Stimulated activated CD8-positive, alpha-beta memory T cell treated with anti-CD3 and anti-CD28 coated beads, Interleukin-15, amount 100 ng/mL, for 4 hours (primary cell): ENCODE data around the gene PIAS4.
A peak's percentile ranks its signal among the peaks of the same experiment; 100 is the strongest.

Experiments
- DNase-seq, 2 donors: peaks; one replicate each; pipeline ENCODE4 v3.0.0-alpha.2; 2020; ENCODE audit warnings: low read depth in 2 of 2

Gene PIAS4

DNA sequence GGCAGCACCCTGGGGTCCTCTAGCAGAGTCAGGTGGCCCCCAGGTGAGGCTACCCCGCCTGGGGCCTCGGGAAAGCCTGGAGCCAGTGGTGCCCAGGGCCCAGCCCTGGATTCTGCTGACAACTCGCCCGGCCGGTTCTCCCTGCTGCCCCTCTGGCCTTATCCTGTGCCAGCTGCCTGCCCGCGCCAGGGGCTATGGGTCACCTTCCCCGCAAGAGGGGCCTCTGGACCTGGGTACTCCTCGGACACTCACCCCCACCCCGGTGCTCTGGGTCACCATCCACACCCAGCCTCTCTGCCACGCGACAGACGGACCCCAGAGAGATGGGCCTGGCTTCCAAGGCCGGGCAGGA is 35.2 kb downstream of the PIAS4 start:
- no peak for DNase-seq

DNA sequence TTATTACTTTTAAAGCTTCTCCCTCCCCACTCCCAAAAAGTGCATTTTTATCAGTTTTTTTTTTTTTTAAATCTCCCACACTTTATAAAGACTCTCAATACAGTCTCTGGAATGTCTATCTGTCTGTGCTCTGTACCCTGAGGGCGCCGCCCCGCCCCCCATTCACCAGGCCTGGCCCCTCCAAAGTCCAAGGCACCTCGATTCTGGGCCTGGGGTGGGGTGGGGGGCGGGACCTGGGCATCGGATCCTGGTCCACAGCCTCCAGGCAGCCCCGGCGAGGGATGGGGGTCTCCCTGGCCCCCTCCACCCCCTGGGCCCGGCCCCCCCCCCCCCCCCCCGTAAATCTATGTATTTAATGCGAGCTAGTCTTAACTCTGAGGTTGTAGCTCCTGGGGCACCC is 35.9 kb downstream of the PIAS4 start:
- DNase-seq, result no peak

DNA sequence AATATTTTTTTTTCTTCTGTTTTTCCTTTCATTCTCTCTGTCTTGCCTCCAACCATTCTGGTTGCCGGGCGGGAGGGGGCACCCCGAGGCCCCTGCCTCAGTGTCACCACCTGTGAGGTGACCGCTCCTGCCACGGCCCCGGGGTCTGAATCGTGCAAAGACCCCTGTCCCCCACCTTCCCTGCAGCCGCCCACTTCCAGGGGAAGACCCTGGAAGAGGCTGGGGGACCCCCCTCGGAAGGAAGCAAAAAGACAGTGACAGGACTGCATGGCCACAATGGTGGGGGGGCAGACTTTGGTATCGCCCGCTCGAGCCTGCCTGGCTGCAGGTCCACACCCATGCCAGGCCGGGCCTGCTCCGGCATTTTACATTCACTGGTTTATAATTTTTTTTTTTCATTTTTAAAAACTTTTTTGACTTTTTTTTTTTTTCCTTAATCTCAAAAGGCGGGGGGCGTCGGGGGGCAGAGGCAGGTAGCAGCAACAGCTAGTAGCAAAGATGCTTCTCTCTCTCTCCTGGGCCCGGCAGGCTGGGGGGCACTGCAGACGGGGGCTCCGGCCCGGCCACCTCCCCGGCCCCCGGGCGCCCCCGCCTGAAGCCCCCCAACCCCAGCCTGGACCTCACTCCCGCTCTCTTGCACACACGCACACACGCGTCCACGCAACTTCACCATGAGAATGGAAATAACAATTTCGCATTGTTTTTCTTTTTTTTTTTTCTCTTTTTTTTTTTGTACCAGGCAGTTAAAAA is 36.6 kb downstream of the PIAS4 start:
- no peak for DNase-seq

DNA sequence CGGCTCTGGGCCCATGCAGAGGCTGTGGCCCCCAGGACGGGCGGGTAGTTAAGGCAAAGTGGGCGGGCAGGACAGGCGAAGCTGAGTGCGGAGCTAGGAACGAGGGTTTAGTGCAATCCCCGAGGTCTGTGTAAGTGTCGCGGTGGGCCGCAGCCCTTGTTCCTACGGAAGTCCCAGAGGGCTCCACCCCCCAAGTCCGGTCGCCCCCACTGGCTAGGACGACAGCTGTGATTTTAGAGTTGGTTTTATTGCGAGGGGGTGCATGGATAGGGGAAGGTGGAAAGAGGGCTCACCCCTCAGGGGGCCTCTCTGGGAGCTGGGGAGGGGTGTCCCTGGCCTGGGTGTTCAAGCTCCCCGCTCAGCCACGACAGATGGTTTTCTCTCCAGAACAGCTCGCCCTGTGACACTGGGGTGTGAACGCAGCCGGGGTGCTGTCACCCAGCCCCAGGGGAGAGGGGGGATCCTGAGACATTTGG is 37.5 kb downstream of the PIAS4 start:
- no peak for DNase-seq

DNA sequence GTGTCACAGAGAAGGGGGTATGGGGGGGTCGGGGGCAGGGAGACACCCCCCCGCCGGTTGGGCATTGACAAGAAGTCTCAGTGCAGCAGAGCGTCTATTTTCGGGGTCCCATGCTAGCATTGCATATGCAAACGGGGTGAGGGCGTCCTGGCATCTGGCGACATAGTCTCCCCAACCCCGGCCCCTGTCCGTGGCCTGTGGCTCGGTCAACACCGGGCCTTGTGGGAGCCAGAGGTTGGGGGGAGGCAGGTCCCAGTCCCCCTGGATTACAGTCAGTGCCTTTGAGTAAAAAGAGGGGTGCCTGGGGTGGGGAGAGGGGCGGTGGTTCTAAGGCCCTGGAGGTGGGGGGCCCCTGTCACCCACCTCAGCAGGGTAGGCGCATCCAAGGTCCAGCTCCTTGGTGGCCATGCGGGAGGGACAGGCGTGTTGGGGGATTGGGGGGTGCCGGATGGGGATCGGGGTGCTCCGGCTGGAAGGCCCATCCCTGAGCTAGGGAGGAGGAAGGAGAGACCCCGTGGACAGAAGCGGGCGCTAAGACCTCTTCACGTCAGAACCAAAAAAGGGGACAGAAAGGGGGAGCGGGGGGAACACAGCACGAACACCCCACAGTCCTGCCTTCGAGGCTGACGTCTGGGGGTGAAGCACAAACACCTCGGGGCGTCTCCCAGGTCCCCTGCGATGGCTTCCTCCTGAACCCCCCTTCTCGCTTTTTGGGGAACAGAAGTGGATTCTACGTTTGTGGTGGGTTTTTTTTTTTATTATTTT is 38.2 kb downstream of the PIAS4 start:
- DNase-seq, result no peak

DNA sequence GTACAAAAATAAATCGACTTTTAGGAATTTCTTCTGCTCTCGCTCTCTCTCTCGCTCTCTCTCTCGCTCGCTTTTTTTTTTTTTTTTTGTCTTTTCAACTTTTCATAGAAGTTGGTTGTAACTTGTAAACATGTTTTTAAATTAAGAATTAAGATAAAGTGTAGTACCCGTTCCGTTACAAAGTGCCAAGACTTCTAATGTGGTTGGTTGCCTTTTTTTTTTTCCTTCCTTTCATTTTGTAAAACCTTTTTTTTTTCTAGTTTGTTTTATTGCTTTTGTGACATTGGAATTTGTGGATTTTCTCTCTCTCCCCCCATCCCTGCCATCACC is 38.8 kb downstream of the PIAS4 start:
- DNase-seq, result no peak

DNA sequence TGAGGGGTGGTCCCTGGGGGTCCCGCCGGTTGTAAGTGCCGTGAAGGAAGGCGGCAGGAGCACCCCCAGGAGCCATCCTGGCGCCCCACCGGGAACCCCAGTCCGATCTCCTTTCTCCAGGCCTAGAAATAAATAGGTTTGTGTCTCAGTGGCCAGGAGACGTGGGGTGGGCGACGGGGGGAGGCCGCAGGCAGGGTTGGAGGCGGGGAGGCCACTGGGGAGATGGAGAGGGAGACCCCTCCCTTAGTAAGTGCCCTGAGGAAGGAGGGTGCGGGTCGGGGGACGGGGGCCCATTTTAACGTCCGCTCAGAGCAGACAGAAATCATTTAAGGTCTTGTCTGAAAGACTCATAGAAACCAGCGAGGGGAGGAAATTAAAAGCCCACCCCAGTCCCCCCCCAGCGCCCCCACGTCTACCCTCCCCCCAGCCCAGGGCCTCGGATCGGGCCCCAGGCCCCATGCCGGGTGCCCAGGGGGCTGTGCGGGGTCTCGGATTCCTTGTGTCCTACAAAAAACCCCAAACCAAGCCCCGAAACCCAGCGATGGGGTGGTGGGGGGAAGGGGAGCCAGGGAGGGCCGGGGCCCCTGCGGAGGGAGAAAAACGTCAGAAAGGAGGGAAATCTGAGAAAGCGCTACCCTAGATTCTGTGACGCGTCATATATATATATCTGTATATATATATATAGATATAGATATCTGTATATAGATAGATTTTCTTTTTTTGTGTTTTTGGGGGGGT is 39.6 kb downstream of the PIAS4 start:
- DNase-seq, result no peak

DNA sequence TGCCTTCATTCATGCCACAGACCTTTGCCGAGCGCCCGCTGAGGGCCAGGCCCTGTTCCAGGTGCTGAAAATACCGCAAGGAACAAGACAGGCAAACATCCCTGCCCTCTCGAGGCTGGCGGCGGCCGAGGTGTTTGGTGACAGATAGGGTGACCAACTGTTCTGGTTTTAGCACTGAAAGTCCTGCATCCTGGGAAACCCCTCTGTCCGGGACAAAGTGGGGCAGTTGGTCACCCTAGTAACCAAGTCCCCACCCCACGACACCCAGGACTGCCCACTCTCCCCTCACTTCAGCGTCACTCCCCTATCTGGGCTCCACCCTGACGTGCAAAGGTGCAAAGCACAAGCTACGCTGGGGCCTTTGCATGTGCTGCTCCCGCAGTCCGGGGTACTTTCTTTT is 41.9 kb downstream of the PIAS4 start:
- no peak for DNase-seq

DNA sequence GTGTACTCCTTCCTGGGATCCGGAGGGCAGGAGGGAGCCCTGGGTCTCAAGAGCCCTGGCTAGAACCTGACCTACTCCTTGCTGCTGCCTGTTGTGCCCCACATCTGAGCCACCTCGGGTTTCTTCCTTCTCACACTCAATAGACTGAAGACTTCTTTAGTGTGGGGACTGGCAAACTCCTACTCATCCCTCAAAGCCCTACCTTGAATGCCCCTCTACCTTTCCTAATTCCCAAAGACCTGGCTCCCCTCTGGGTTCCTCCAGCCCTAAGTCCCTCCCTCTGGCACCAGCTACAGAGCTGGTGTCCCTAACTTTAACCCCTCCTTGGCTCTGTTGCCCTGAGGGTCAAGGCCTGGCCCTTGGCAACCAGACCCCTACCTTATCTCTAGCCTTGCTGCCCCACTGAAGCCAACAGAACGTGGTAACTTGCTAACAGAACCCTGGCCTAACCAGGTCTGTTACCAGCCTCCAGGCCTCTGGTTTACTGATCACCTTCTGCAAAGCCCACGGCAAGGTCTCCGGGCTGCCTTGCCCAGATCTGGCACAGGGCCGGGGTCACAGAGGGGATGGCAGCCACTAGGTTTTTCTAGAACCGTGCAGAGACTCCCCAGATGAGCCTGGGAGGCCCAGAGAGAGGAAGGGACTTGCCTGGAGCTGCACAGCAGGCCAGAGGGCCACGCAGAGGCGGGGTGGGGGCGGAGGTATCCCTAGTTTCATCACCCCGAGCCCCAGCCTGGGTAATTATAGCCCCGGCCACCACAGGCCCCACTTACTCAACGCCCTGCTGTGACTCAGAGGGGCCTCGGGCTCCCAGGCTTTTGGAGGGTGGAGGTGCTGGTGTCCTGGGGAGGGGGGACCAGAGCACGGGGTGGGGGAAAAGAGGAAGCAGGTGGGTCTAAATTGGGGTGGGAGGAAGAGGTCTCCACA is 43.9 kb downstream of the PIAS4 start:
- no peak for DNase-seq

DNA sequence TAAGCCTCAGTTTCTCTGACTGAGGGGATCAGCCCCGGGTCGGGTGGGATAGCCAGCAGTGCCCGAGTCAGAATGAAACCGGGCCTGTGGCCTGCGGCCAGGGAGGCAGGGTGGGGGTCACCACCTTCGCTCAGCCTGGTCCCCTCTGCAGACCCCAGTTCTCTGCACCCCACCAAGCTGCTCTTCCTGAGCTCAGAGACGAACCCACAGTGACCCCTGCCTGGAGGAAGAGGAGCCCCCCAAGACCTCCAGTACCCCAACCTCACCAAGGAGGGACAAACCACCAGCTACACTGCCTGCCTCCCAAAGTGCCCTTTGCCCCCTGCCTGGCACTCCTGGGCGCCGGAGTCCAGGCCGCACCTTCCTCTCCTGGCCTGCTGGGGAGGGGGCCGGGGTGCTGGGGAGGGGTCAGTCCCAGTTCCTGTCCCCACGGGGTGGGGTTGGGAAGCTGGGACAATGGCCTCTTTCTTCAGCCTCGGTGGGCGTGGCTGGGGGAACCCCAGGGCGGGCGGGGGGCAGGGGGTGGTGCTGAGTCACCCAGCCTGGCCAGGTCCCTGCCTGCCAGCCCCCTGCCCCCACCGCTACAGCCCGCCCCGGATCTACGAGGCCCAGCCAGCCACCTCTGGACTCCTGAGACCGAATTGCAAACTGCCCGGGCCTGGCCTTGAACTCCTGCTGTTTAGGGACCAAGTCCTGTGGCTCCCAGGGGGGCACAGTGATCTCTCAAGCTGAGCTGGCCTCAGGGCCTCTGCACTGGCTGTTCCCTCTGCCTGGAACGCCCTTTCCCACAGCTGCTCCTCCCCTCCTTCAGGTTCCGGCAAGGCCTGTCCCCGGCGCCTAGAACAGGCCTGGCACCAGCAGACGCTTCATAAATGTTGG is 44.8 kb downstream of the PIAS4 start:
- no peak for DNase-seq

DNA sequence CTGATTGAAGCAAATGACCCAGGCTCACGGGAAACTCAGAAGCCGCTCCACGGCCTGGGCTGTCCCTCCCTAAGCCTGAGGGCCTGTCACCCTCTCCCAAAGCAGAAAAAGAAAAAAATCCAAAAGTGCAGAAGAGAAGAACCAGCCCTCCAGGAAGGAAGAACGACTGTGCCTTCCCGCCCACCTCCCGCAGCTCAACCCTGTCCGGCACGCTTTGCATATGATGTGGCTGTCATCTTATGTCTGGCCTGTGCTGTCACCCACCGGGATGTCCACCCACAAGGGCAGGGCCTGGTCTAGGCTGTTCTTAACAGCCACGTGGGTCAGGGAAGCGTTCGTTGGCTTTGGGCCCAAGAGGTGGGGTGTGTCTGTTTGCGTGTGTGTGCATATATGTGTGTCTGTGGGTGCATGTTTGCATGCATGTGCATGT is 45.5 kb downstream of the PIAS4 start:
- no peak for DNase-seq

DNA sequence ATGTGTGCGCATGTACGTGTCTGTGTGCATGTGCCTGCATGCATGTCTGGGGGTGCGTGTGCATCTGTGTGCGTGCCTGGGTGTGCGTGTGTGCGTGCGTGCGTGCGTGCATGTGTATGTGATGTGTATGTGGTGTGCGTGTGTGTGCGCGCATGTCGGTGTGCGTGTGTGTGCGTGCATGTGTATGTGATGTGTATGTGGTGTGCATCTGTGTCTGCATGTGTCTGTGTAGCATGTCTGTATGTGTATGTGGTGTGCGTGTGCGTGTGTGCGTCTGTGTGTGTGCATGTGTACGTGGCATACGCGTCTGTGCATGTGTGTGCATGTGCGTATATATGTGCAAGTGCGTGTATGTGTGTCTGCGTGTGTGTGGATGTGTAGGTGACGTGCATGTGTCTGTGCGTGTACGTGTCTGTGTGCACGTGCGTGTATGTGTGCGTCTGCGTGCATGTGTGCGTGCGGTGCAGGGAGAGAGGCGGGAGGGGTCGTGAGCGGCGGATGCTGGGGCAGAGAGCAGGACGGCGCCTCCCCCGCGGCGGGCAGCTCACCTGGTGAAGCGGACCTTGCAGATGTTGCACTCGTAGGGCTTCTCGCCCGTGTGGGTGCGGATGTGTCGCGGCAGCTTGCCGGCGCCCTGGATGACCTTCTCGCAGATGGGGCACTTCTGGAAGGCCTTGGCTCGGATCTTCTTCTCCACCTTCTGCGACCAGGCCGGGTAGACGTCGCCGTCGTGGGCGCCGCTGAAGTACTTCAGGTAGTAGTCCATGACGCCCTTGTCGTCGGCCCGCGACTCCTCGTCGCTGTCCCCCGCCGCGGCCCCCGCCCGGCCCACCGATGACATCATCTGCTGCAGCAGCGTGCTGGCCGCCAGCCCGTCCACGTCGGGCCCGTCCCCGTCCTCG is 46.1 kb downstream of the PIAS4 start:
- no peak for DNase-seq

DNA sequence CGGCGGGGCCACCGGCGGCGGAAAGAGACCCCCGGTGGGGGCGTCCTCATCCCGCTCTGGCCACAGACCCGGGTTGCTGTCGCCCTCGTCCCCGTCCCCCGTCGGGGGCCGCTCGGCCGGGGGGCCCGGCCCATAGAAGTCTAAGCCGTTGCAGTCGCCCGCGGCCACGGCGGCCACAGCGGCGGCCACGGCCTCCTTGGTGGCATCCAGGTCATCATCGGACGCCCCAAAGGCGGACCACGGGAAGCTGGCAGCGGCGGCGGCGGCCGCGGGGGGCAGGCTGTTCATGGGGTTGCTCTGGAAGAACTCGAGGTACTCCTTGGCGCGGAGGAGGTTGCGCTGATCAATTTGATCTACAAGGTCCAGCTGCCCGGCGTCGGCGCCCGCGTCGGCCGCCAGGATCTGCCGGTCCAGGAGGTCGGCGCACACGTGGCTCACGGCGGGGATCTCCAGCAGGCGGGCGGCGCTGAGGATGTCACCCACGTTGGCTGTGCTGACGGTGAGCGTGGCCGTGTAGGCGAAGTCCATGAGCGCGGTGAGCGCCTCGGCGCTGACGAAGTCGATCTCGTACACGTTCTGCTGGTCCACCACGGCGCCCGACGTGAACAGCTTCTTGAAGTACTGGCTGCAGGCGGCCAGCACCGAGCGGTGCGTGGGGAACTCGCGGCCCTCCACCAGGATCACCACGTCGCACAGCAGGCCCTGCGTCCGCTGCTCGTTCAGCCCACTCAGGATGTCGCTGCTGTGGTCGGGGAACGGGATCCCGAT is 47.1 kb downstream of the PIAS4 start:
- no peak for DNase-seq

DNA sequence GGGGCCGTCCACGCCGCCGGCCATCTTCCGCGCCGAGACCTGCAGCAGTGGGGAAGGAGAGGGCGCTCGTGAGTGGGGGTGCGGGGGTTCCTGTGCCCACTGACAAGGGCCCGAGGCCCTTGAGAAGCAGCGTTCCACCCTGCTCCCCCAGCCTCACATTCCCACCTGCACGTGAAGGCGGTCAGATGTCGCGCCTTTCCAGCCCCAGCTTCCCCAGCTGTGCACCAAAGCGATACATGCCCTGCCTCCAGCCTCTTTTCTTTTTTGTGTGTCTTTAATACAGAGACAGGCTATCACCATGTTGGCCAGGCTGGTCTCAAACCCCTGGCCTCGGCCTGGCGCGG is 47.6 kb downstream of the PIAS4 start:
- no peak for DNase-seq

DNA sequence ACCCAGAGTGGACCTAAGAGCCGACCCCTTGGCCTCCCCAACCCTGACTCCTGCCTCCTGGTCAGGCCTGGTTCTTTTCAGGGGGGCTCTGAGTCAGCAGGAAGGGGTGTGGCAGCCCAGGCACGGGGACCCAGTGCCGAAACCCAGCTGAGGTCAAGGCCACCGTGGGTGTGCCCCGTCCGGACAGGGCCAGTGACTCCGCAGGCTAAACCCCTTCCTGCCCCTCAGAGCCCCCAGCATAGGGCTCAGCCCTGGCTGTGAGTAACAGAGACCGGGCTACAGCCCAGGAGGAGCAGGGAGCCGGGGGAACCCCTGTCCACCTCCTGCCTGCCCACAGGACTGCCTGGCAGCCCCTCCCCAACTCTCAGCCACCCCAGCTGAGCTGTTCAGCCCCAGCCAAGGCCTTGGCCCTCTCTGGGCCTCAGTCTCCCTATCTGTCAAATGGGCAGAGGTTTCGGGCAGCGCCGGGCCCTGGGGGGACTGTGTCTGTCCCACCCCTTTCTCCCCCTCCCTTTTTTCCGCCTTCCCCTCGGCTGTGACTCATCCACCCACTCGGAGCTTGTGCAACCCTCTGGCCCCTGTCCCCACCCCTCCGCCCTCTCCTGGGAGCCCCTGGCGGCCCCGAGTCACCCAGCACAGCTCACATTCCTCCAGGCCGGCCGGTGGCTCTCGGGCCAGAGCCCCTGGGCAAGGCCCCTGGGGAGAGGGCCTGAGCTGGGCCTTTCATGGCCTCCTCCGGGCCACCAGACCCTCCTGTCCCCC is 50.6 kb downstream of the PIAS4 start:
- DNase-seq, result peak; percentile 61 to 62

DNA sequence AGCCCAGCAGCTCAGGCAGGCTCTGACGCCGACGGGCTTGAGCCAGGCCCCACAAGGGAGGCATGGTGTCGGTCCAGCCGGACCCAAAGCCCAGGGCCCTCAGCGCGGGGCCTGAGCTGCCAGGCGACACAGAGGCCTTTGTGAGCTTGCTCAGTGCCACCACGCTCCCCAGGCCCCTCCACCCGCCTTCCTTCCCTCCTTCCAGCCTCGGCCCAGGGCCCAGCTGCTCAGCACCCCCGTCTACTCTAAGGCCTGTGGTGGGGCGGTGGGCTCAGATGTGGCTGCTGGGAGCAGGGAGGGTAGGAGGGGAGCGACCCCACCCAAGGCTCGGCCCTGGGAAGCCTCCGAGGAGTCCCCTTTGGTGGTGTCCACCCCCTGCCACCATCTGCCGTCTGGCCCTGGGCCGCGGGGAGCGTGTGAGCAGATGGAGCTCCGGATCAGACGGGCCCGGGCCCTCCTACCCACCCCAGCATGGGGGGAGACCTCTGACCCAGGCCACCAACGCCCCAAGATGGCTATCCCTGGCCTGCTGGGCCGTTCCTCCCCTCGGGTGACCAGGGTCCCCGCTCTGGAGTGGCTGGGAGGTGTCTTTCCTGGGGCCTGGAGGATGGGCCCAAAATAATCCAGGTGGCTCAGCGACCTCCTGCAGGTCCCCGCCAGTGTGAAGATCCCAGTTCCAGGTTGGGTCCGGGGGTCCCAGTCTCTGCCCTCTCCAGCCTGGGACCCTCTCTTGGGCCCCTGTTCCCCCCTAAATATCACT is 51.3 kb downstream of the PIAS4 start:
- DNase-seq, result no peak

DNA sequence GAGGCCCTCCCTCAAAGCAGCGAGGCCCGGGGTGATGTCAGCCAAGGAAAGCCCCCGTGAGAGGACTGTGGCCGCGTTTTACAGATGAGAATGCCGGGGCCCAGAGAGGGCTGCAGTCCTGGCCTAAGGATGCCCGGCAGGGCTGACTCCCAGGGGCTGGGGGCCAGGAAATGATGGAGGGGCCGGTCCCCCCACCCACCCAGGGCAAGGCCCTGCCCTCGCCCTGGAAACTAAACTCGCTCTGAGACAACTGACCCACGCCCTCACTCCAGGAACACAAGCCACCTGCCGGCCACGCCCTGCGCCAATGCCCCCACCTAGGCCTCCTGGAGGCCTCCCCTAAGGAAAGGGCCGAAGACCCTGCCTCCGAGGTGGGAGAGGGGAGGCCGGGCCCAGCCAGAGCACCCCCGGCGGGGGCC is 51.9 kb downstream of the PIAS4 start:
- no peak for DNase-seq
